GM23338 (cell line): Measurements from ENCODE around the gene RNU6-9. TPM values are rescaled to one million over a fixed set of nuclear protein-coding genes. Genes with fewer than 3 reads are reported as not detected.

Experiments
- ATAC-seq: fragments of 200-7000 bp; cut with Tn5 transposase; 3 replicates; pipeline ENCODE4 v1.9.1; 2020
- DNase-seq: peaks from one replicate; pipeline ENCODE4 v3.0.0-alpha.2; 2015; ENCODE audit warnings: low spot score
- H2AFZ ChIP-seq: fragments of 200-600 bp; sonication (generic); 2 replicates; pipeline ENCODE4 v1.8.0; 2016; ENCODE audit warnings: antibody characterized with exemption, mild to moderate bottlenecking, moderate library complexity
- H3F3A ChIP-seq: fragments of 200-600 bp; sonication (generic); replicated peaks from 2 replicates; pipeline ENCODE4 v1.8.0; 2017; ENCODE audit warnings: antibody characterized with exemption, mixed run types, low read depth
- H3K27ac ChIP-seq: fragments of 200-600 bp; sonication (generic); 2 replicates; pipeline ENCODE4 v1.6.1; 2016; ENCODE audit warnings: low read depth
- H3K27me3 ChIP-seq: fragments of 200-600 bp; sonication (generic); 2 replicates; pipeline ENCODE4 v1.8.0; 2016; ENCODE audit warnings: mild to moderate bottlenecking, mixed run types, moderate library complexity; ENCODE audit not compliant: insufficient read depth
- H3K36me3 ChIP-seq: fragments of 200-600 bp; sonication (generic); 2 replicates; pipeline ENCODE4 v1.8.0; 2016; ENCODE audit warnings: mild to moderate bottlenecking; ENCODE audit not compliant: insufficient read depth
- H3K4me1 ChIP-seq: fragments of 200-600 bp; sonication (generic); 2 replicates; pipeline ENCODE4 v1.8.0; 2016; ENCODE audit warnings: mild to moderate bottlenecking, moderate library complexity; ENCODE audit not compliant: insufficient read depth
- H3K4me2 ChIP-seq: fragments of 200-600 bp; sonication (generic); 2 replicates; pipeline ENCODE4 v1.7.1; 2017; ENCODE audit warnings: mixed run types
- H3K4me3 ChIP-seq: fragments of 200-600 bp; sonication (generic); 2 replicates; pipeline ENCODE4 v1.6.1; 2016; ENCODE audit warnings: mixed run types
- H3K79me2 ChIP-seq: fragments of 200-600 bp; sonication (generic); replicated peaks from 2 replicates; pipeline ENCODE4 v1.8.0; 2017; ENCODE audit warnings: mild to moderate bottlenecking; ENCODE audit not compliant: insufficient read depth
- H3K9me2 ChIP-seq: fragments of 200-600 bp; sonication (generic); 2 replicates; pipeline ENCODE4 v1.8.0; 2017; ENCODE audit not compliant: insufficient read depth
- H4K20me1 ChIP-seq: fragments of 200-600 bp; sonication (generic); replicated peaks from 2 replicates; pipeline ENCODE4 v1.8.0; 2017; ENCODE audit warnings: mild to moderate bottlenecking; ENCODE audit not compliant: insufficient read depth
- H3K27ac Mint-ChIP-seq: 2 replicates; pipeline ENCODE4 v1.8.0; 2020; ENCODE audit warnings: inconsistent platforms, mild to moderate bottlenecking, moderate library complexity, mixed read lengths
- H3K27me3 Mint-ChIP-seq: 3 replicates; pipeline ENCODE4 v1.8.0; 2022; ENCODE audit warnings: low read depth, mild to moderate bottlenecking, moderate library complexity, mixed read lengths, inconsistent platforms; ENCODE audit not compliant: insufficient read depth, poor library complexity
- H3K36me3 Mint-ChIP-seq: 3 replicates; pipeline ENCODE4 v1.8.0; 2021; ENCODE audit warnings: low read depth, mild to moderate bottlenecking, inconsistent platforms, moderate library complexity, mixed read lengths
- H3K4me1 Mint-ChIP-seq: 3 replicates; pipeline ENCODE4 v1.8.0; 2020; ENCODE audit warnings: mild to moderate bottlenecking, inconsistent platforms, mixed read lengths
- H3K4me3 Mint-ChIP-seq: 3 replicates; pipeline ENCODE4 v1.8.0; 2021; ENCODE audit warnings: moderate library complexity, mild to moderate bottlenecking, inconsistent platforms, mixed read lengths
- H3K9me3 Mint-ChIP-seq: 3 replicates; pipeline ENCODE4 v1.8.0; 2020; ENCODE audit warnings: moderate library complexity, mild to moderate bottlenecking, inconsistent platforms, mixed read lengths
- CREB1 ChIP-seq: fragments of 250-450 bp; sonication (Bioruptor Pico); IDR thresholded peaks from 2 replicates; pipeline ENCODE4 v1.5.0; 2020; ENCODE audit warnings: low read depth, mild to moderate bottlenecking, moderate library complexity
- CTCF ChIP-seq, 2 experiments: fragments of 200-600 bp in 1 of 2; sonication (generic) in 1 of 2; conservative IDR thresholded peaks; 2 replicates each; pipeline versions ENCODE4 v1.5.1 to v1.6.1; 2016 to 2017; ENCODE audit warnings: antibody characterized with exemption in 2 of 2, low read depth in 2 of 2, mild to moderate bottlenecking in 2 of 2, moderate library complexity in 1 of 2
- ETS1 ChIP-seq: IDR thresholded peaks from 2 replicates; pipeline ENCODE4 v1.6.1; 2016; ENCODE audit warnings: antibody characterized with exemption
- EZH2 ChIP-seq: fragments of 200-600 bp; sonication (generic); IDR thresholded peaks from one replicate; pipeline ENCODE4 v1.8.0; 2017; ENCODE audit warnings: antibody characterized with exemption, mild to moderate bottlenecking, low read depth; ENCODE audit not compliant: unreplicated experiment
- EZH2phosphoT487 ChIP-seq: fragments of 200-600 bp; sonication (generic); IDR thresholded peaks from one replicate; pipeline ENCODE4 v1.8.1; 2018; ENCODE audit warnings: antibody characterized with exemption; ENCODE audit not compliant: unreplicated experiment
- JUNB ChIP-seq: IDR thresholded peaks from one replicate; pipeline ENCODE4 v1.6.1; 2016; ENCODE audit warnings: antibody characterized with exemption; ENCODE audit not compliant: unreplicated experiment
- NANOG ChIP-seq: IDR thresholded peaks from 2 replicates; pipeline ENCODE4 v1.6.1; 2016; ENCODE audit warnings: antibody characterized with exemption, borderline replicate concordance
- POLR2AphosphoS5 ChIP-seq: IDR thresholded peaks from 2 replicates; pipeline ENCODE4 v1.6.1; 2016; ENCODE audit warnings: antibody characterized with exemption, low read depth
- REST ChIP-seq: IDR thresholded peaks from one replicate; pipeline ENCODE4 v1.6.1; 2018; ENCODE audit warnings: antibody characterized with exemption; ENCODE audit not compliant: unreplicated experiment
- STAT1 ChIP-seq: IDR thresholded peaks from one replicate; pipeline ENCODE4 v1.6.1; 2016; ENCODE audit warnings: antibody characterized with exemption; ENCODE audit not compliant: unreplicated experiment
- ZNF114 ChIP-seq: fragments of 250-450 bp; sonication (Bioruptor Pico); IDR thresholded peaks from 2 replicates; pipeline ENCODE4 v1.5.0; 2020; ENCODE audit warnings: mild to moderate bottlenecking, moderate library complexity
- ZNF331 ChIP-seq: fragments of 250-450 bp; sonication (Bioruptor Pico); IDR thresholded peaks from 2 replicates; pipeline ENCODE4 v1.5.0; 2020; ENCODE audit warnings: low read depth, mild to moderate bottlenecking, moderate library complexity
- polyA plus RNA-seq: library from polyadenylated mRNA; unstranded; fragments of >200 nt; fragmentation: Nextera tagmentation; extraction: Ambion mirVana; gene quantifications from 2 replicates; pipeline ENCODE4 v1.2.1, GENCODE V29; 2016
- total RNA-seq: library from RNA; depleted of rRNA; stranded (reverse); fragments of >200 nt; shearing (Covaris generic); gene quantifications from 2 replicates; pipeline ENCODE4 v1.2.3, GENCODE V29; 2014

The RNU6-9 gene
- total and polyA plus RNA-seq, 2 experiments from 2014 or later: not detected

- TF ChIP-seq EZH2phosphoT487 (no peak), ETS1 (no peak), POLR2AphosphoS5 (no peak), EZH2 (no peak), ZNF114 (CRISPR knock-in tag) (no peak), STAT1 (no peak), NANOG (no peak), CTCF (conservative IDR thresholded peaks at IDR 0.05; ENCODE audit: low read depth in 2 of 2) (no peak)
Measured at GRCh38 chr19:863315-863620, 30.0 kb upstream of the RNU6-9 start (continued).

- no peak for ATAC-seq
- DNase-seq: no peak
- H3K4me1 ChIP-seq: no peaks in the 10 kb centered on the region
- no peak for TF ChIP-seq EZH2
- no peak for TF ChIP-seq CREB1 (CRISPR knock-in tag)
- TF ChIP-seq JUNB: no peak
- no peak for TF ChIP-seq STAT1
- no peak for TF ChIP-seq ZNF114 (CRISPR knock-in tag)
- TF ChIP-seq EZH2phosphoT487: no peak
- TF ChIP-seq ZNF331 (CRISPR knock-in tag): no peak
- TF ChIP-seq POLR2AphosphoS5: no peak
- TF ChIP-seq CTCF (conservative IDR thresholded peaks at IDR 0.05; ENCODE audit: low read depth in 2 of 2): no peak
- no peak for TF ChIP-seq ETS1
- no peak for TF ChIP-seq REST
Measured at GRCh38 chr19:866769-867300, 26.4 kb upstream of the RNU6-9 start.

More at GRCh38 chr19:866769-867300, 26.4 kb upstream of the RNU6-9 start:
- Histone ChIP-seq H3K36me3 (no peaks in the 10 kb centered on the region), H3K79me2 (no peaks in the 10 kb centered on the region), H3K27me3 (peaks cover 4% of the 10 kb centered on the region; the same call in 1 of the 2 replicates), H4K20me1 (peaks cover 9% of the 10 kb centered on the region; the same call in 1 of the 2 replicates), H3K4me2 (no peak overlapping the region), H3K4me3 (no peak overlapping the region), H3K9me2 (no peaks in the 10 kb centered on the region), H3F3A (peaks cover 28% of the 10 kb centered on the region), H3K27ac (no peak overlapping the region), H2AFZ (no peak overlapping the region)
- Mint-ChIP-seq H3K36me3 (peaks cover 23% of the 10 kb centered on the region), H3K4me1 (peaks cover 5% of the 10 kb centered on the region), H3K4me3 (no peak overlapping the region), H3K27ac (no peak overlapping the region), H3K9me3 (peaks cover 5% of the 10 kb centered on the region), H3K27me3 (peaks cover 26% of the 10 kb centered on the region)
